ENCODE measurements around the gene SCGB3A1.

- TF ChIP-seq CTCF (optimal IDR thresholded peaks at IDR 0.05 in 1 of 3, IDR thresholded peaks at IDR 0.05 in 1 of 3, conservative IDR thresholded peaks at IDR 0.05 in 1 of 3; ENCODE audit: extremely low read depth in 1 of 3, insufficient read depth in 2 of 3, low read length in 3 of 3) (no peak), EZH2 (IDR thresholded peaks at IDR 0.05; ENCODE audit: low read length) (no peak)
These were observed 13.0 kb upstream of the SCGB3A1 start for GRCh38 chr5:180604271-180604670.
